GM23248 (cell line): Measurements from ENCODE around the gene HLA-E. TPM values are rescaled to one million over a fixed set of nuclear protein-coding genes. Genes with fewer than 3 reads are reported as not detected.

Experiments
- DNase-seq: peaks from one replicate; pipeline ENCODE4 v3.0.0-alpha.2; 2015
- H2AFZ ChIP-seq: fragments of 200-600 bp; sonication (generic); 2 replicates; pipeline ENCODE4 v1.6.1; 2016; ENCODE audit warnings: antibody characterized with exemption
- H3F3A ChIP-seq: fragments of 200-600 bp; sonication (generic); 2 replicates; pipeline ENCODE4 v1.6.1; 2016; ENCODE audit warnings: mild to moderate bottlenecking, antibody characterized with exemption, mixed run types; ENCODE audit not compliant: insufficient read depth
- H3K27ac ChIP-seq: fragments of 200-600 bp; sonication (generic); 2 replicates; pipeline ENCODE4 v1.5.1; 2016; ENCODE audit warnings: mild to moderate bottlenecking
- H3K27me3 ChIP-seq: fragments of 200-600 bp; sonication (generic); replicated peaks from 2 replicates; pipeline ENCODE4 v1.6.1; 2016; ENCODE audit warnings: mild to moderate bottlenecking; ENCODE audit not compliant: insufficient read depth
- H3K36me3 ChIP-seq: fragments of 200-600 bp; sonication (generic); 2 replicates; pipeline ENCODE4 v1.6.1; 2016; ENCODE audit warnings: low read depth, mild to moderate bottlenecking
- H3K4me1 ChIP-seq: fragments of 200-600 bp; sonication (generic); 2 replicates; pipeline ENCODE4 v1.6.1; 2016; ENCODE audit warnings: mild to moderate bottlenecking; ENCODE audit not compliant: insufficient read depth
- H3K4me2 ChIP-seq: fragments of 200-600 bp; sonication (generic); one replicate; pipeline ENCODE4 v1.6.1; 2016; ENCODE audit warnings: mild to moderate bottlenecking; ENCODE audit not compliant: unreplicated experiment
- H3K4me3 ChIP-seq: fragments of 200-600 bp; sonication (generic); 2 replicates; pipeline ENCODE4 v1.5.1; 2016; ENCODE audit warnings: mild to moderate bottlenecking
- H3K79me2 ChIP-seq: fragments of 200-600 bp; sonication (generic); 2 replicates; pipeline ENCODE4 v1.6.1; 2016; ENCODE audit warnings: mild to moderate bottlenecking; ENCODE audit not compliant: insufficient read depth
- H3K9ac ChIP-seq: fragments of 200-600 bp; sonication (generic); 2 replicates; pipeline ENCODE4 v1.6.1; 2016; ENCODE audit warnings: mild to moderate bottlenecking
- H3K9me2 ChIP-seq: fragments of 200-600 bp; sonication (generic); 2 replicates; pipeline ENCODE4 v1.6.1; 2016; ENCODE audit warnings: mixed run types, mild to moderate bottlenecking, moderate library complexity; ENCODE audit not compliant: insufficient read depth
- H3K9me3 ChIP-seq: fragments of 200-600 bp; sonication (generic); one replicate; pipeline ENCODE4 v1.6.1; 2017; ENCODE audit warnings: low read depth
- H4K20me1 ChIP-seq: fragments of 200-600 bp; sonication (generic); 2 replicates; pipeline ENCODE4 v1.6.0; 2016; ENCODE audit not compliant: insufficient read depth
- EZH2 ChIP-seq: fragments of 200-600 bp; sonication (generic); IDR thresholded peaks from 2 replicates; pipeline ENCODE4 v1.6.1; 2018; ENCODE audit warnings: antibody characterized with exemption, mild to moderate bottlenecking; ENCODE audit not compliant: insufficient read depth, poor library complexity, severe bottlenecking
- EZH2phosphoT487 ChIP-seq: fragments of 200-600 bp; sonication (generic); IDR thresholded peaks from 2 replicates; pipeline ENCODE4 v1.6.1; 2018; ENCODE audit warnings: antibody characterized with exemption, moderate library complexity, mild to moderate bottlenecking, low read depth; ENCODE audit not compliant: insufficient read depth
- WGBS, 2 experiments: methylation state at CpG; one replicate each; pipeline ENCODE4 v1.1.6; 2015 to 2017; ENCODE audit warnings: low lambda C conversion rate in 2 of 2, low coverage in 1 of 2; ENCODE audit errors: missing lambda C conversion rate in 2 of 2; 5-methylcytosine and 5-hydroxymethylcytosine counted together
- in situ Hi-C: fragments of 300-500 bp; cut with MboI; formaldehyde crosslinking; loops from 2 replicates; pipeline ENCODE4 v1.15.0; 2020
- polyA plus RNA-seq: library from polyadenylated mRNA; unstranded; fragments of >200 nt; fragmentation: Nextera tagmentation; extraction: Ambion mirVana; gene quantifications from 2 replicates; pipeline ENCODE4 v1.2.1, GENCODE V29; 2016
- total RNA-seq: library from RNA; depleted of rRNA; stranded (reverse); fragments of >200 nt; shearing (Covaris generic); gene quantifications from 2 replicates; pipeline ENCODE4 v1.2.3, GENCODE V29; 2014

HLA-E gene
- total and polyA plus RNA-seq, 2 experiments from 2014 or later: 123 to 190 TPM

DNA sequence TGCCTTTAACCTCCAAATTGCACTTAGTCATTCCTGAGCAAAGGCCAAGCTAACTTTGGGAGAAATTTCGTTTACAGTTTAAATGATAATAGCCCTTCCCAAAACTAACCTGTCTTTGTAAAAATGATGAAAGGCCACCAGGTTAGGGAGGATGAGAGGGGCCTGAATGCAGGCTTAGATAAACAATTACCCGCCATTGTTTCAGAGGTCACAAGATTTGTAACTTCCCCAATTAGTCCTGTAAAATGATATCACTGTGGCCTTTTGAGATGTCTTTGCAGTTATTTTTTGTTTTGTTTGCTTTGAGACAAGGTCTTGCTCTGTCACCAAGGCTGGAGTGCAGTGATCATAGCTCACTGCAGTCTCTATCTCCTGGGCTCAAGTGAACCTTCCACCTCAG, 40.7 kb downstream of the HLA-E start:
- H3F3A ChIP-seq: peaks cover 11% of the 10 kb centered on the region; the same call in 1 of the 2 replicates
- no peaks in the 10 kb centered on the region for H3K79me2 ChIP-seq
- H3K27ac ChIP-seq: no peak overlapping the region
- no peaks in the 10 kb centered on the region for H3K36me3 ChIP-seq
- H3K9me2 ChIP-seq: no peaks in the 10 kb centered on the region
- TF ChIP-seq EZH2phosphoT487 (no peak), EZH2 (no peak)
- peaks cover 9% of the 10 kb centered on the region for H3K4me1 ChIP-seq
- WGBS, 2 experiments: 75 to 78% methylated on average over 2 of the region's 2 CpGs
- no peaks in the 10 kb centered on the region for H3K27me3 ChIP-seq
- no peaks in the 10 kb centered on the region for H3K9me3 ChIP-seq
- DNase-seq: no peak
- no peak overlapping the region for H3K9ac ChIP-seq
- H4K20me1 ChIP-seq: no peaks in the 10 kb centered on the region
- H3K4me2 ChIP-seq: no peak overlapping the region
- no peak overlapping the region for H3K4me3 ChIP-seq
- in situ Hi-C loops: no loop called here
- H2AFZ ChIP-seq: no peak overlapping the region

DNA sequence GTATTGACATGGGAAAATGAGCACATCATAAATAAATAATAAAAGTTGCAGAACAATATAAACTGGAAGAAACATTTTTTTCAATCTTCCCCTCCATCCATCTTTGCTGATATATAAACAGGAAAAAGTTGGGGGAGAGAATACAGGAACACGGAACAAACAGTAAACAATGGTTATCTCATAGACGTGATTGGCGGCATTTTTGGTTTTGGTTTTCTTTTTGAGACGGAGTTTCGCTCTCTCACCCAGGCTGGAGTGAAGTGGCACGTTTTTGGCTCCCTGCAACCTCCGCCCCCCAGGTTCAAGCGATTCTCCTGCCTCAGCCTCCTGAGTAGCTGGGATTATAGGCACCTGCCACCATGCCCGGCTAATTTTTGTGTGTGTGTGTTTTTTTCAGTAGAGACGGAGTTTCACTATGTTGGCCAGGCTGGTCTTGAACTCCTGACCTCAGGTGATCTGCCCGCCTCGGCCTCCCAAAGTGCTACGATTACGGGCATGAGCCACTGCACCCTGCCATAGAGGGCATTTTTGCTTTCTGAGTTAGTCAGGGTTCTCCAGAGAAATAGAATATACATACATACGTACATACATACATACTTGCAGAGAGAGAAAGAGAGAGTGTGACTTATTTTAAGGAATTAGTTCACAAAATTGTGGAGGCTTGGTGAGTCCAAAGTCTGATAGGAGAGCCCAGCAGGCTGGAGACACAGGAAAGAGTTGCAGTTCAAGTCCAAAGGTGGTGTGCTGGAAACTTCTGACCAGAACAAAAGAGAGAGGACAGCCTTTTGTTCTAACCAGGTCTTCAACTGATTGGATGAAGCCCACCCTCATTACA, 44.4 kb downstream of the HLA-E start:
- 0 out of 2 replicates have a peak, but pooled peaks cover 4% of the 10 kb centered on the region for H3F3A ChIP-seq
- no peak for TF ChIP-seq EZH2phosphoT487
- no peak for TF ChIP-seq EZH2
- no peak for DNase-seq
- no peaks in the 10 kb centered on the region for H4K20me1 ChIP-seq
- H3K9ac ChIP-seq: no peak overlapping the region
- H3K79me2 ChIP-seq: no peaks in the 10 kb centered on the region
- H3K9me3 ChIP-seq: no peaks in the 10 kb centered on the region
- no peak overlapping the region for H3K27ac ChIP-seq
- 89 to 90% methylated on average over 15 of the region's 15 CpGs for WGBS, 2 experiments
- H3K36me3 ChIP-seq: no peaks in the 10 kb centered on the region
- no peaks in the 10 kb centered on the region for H3K27me3 ChIP-seq
- H2AFZ ChIP-seq: no peak overlapping the region
- no peak overlapping the region for H3K4me3 ChIP-seq
- no peak overlapping the region for H3K4me2 ChIP-seq
- in situ Hi-C loops: no loop called here
- no peaks in the 10 kb centered on the region for H3K9me2 ChIP-seq
- no peaks in the 10 kb centered on the region for H3K4me1 ChIP-seq

GRCh38 chr6:30537931-30538330, 48.6 kb downstream of the HLA-E start:
- no peak overlapping the region for H3K27ac ChIP-seq
- no peaks in the 10 kb centered on the region for H3K36me3 ChIP-seq
- no peaks in the 10 kb centered on the region for H3K9me2 ChIP-seq
- no peaks in the 10 kb centered on the region for H3K9me3 ChIP-seq
- no peak overlapping the region for H2AFZ ChIP-seq
- H3K27me3 ChIP-seq: no peaks in the 10 kb centered on the region
- WGBS, 2 experiments: 83 to 88% methylated on average over 3 of the region's 3 CpGs
- H3K9ac ChIP-seq: no peak overlapping the region
- no peak overlapping the region for H3K4me2 ChIP-seq
- H3K79me2 ChIP-seq: no peaks in the 10 kb centered on the region
- no peaks in the 10 kb centered on the region for H4K20me1 ChIP-seq
- H3F3A ChIP-seq: peaks cover 2% of the 10 kb centered on the region; the same call in 1 of the 2 replicates
- no peaks in the 10 kb centered on the region for H3K4me1 ChIP-seq
- TF ChIP-seq EZH2phosphoT487 (no peak), EZH2 (no peak)
- no peak for DNase-seq
- in situ Hi-C loops: loop anchor here (5.0 kb wide), 1 partner anchor 56 kb away; no protein-coding TSS in a partner anchor
- H3K4me3 ChIP-seq: no peak overlapping the region

- peak overlapping the region; percentile 66 for H3K4me3 ChIP-seq
- peak overlapping the region; percentile 24 for H3K9ac ChIP-seq
- TF ChIP-seq EZH2: no peak
- no peak for TF ChIP-seq EZH2phosphoT487
- peak; percentile 82 for DNase-seq
- H3K27me3 ChIP-seq: no peaks in the 10 kb centered on the region
- no peaks in the 10 kb centered on the region; the same call in 1 of the 2 replicates for H3K36me3 ChIP-seq
- H3K79me2 ChIP-seq: no peaks in the 10 kb centered on the region
- H3F3A ChIP-seq: peaks cover 20% of the 10 kb centered on the region
- H3K9me2 ChIP-seq: no peaks in the 10 kb centered on the region
- no peaks in the 10 kb centered on the region for H4K20me1 ChIP-seq
- no peaks in the 10 kb centered on the region for H3K9me3 ChIP-seq
- H2AFZ ChIP-seq: peak overlapping the region; percentile 72
- H3K27ac ChIP-seq: no peak overlapping the region
- H3K4me1 ChIP-seq: peaks cover 3% of the 10 kb centered on the region
- WGBS, 2 experiments: 19% methylated on average over 23 of the region's 23 CpGs
- peak overlapping the region; percentile 72 for H3K4me2 ChIP-seq
- in situ Hi-C loops: no loop called here
Observed at GRCh38 chr6:30541515-30542403, 52.5 kb downstream of the HLA-E start.
